Hematopoietic multipotent progenitor cell treated with erythropoietin and hydrocortisone succinate and interleukin-3 and kit ligand, for 4 days (in vitro differentiated cells): ENCODE data around the gene SUMO4.

Experiments
- DNase-seq: peaks from one replicate; pipeline ENCODE4 v3.0.0-alpha.2; 2015

The SUMO4 gene

DNA sequence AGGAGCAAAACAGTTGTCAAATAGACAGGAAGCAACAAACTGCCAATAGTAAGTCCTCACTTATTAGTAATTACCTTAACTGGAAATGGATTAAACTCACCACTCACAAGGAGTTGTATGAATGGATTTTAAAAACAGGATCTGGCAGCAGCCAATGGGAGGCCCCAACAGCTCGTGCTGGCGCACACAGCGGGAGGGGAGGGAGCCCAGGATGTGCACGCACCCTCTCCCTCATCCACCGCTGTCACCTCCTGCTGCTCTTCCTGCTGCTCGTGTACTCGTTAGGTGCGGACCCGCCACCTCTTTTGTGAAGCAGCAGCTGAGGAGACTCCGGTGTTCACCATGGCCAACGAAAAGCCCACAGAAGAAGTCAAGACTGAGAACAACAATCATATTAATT lies at the start of gene SUMO4:
TSS of gene SUMO4 (plus strand) at position 213 of the 400 bp plus-strand sequence. CDS start at position 343, 130 bp downstream.
- no peak for DNase-seq

DNA sequence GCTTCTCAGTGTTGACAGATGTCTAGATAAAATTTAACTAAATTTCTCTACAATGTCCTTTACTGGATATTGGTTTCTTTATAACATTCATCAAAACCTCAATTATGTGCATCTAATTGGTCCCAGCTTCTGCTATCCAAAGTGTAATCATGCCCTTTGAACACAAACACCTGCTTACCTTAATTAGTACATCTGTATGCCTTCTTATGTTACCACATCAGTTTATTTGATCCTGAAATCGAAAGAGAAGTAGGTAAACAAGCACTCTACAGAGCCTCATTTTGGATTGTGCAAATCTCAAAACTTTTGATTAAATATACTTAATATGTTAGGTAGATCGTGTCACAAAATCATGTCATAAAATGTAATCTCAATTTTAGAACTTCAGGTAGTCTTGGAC lies 46.1 kb upstream of the SUMO4 start:
- DNase-seq: no peak

DNA sequence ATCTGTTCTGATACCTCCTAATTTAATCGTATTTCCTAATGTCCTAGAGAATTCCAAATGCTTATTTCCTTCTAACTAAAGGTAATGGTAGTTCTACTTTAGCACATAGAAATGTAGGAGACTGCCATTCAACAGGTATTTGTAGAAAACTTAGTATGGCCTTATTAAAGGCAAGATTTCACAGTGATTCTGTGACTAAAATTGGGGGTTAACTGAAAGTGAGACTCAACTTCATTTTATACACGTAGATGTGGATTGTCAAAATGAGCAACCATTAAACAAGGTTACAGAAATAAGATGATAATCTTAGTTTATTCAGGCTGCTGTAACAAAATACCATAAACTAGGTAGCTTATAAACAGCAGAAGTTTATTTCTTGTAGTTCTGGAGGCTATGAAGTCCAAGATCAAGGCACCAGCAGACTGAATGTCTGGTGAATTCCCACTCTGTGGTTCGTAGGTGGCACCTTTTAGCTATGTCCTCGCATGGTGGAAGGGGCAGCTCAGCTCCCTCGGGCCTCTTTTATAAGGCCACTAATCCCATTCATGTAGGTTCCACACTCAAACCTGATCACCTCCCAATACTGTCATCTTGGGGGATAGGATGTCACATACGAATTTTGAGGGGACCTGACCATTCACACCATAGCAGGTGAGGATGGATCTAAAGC lies 43.8 kb upstream of the SUMO4 start:
- DNase-seq: no peak

DNA sequence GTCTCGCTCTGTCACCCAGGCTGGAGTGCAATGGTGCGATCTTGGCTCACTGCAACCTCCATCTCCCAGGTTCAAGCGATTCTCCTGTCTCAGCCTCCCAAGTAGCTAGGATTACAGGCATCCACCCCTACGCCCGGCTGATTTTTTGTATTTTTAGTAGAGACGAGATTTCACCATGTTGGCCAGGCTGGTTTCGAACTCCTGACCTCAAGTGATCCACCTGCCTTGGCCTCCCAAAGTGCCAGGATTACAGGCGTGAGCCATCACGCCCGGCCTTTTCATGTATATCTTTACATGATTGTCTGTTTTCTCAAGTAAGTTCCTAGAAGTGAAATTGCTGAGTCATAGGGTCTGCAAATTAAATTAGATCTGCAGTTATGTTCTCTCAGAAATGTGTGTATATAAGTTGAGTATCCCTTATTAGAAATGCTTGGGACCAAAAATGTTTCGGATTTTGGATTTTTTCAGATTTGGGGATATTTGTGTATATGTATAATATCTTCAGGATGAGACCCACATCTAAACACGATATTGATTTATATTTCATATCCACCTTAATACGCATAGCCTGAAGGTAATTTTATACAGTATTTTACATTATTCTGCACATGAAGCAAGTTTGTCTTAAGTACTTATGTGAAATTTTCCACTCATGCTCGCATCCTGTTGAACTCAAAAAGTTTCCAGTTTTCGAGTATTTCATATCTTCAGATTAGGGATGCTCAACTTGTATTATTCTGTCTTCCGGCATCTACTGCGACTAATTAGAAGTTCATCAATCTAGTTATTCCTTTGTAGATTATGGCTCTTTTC lies 42.1 kb upstream of the SUMO4 start:
- DNase-seq: peak; percentile 75

DNA sequence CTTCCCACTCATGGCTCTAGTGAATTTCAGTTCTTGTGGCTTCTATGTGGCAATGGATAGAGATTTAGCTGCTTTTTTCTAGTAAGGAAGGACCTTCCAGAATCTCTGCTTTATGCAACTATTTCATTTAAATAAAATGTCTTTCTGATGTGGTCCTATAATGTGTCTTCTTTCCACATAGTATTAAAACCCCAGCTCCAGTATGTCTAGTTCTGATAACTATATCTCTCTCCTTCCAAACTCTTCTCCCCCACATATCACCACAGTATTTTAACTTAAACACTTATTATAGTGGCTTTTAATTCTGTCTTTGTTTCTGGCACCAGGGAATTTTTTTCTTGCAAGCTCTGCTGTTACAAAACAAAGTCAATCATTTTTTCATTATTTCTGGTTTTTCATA lies 40.6 kb upstream of the SUMO4 start:
- DNase-seq: peak; percentile 71

DNA sequence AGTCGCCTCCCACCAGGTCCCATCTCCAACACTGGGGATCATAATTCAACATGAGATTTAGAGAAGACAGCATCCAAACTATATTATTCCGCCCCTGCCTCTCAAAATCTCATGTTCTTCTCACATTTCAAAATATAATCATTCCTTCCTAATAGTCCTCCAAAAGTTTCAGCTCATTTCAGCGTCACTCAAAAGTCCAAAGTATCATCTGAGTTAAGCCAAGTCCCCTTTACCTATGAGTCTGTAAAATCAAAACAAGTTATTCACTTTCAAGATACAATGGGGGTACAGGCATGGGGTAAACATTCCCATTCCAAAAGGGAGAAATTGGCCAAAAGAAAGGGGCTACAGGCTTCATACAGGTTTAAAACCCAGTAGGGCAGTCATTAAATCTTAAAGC lies 39.5 kb upstream of the SUMO4 start:
- DNase-seq: no peak

DNA sequence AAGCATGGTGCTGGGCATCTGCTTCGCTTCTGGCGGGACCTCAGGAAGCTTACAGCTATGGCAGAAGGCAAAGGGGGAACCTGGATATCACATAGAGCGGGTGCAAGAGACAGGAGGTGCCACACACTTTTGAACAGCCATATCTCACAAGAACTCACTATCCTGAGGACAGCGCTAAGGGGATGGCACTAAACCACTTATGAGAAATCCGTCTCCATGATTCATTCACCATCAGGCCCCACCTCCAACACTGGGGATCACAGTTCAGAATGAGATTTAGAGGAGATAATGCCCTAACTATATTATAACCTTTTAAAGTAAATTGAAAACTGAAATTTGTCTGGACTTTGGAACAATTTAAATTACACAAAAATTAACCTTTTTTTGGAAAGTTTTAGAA lies 37.8 kb upstream of the SUMO4 start:
- DNase-seq: no peak

DNA sequence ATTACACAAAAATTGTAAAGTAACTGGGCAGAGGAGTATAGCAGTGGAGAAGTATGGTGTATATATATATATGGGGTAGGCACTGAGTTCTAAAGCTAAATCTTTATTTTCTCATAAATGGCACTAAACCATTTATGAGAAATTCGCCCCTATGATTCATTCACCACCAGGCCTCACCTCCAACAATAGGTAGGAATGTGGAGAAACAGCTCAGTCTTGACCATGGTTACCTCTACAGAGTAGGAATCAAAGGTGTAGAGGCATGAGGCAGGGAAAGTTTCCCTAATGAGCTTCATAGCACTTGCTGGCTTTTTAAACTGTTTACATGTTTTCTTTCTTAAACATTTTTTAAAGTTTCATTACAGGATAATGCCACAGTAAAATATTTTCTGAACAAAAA lies 36.9 kb upstream of the SUMO4 start:
- DNase-seq: no peak

DNA sequence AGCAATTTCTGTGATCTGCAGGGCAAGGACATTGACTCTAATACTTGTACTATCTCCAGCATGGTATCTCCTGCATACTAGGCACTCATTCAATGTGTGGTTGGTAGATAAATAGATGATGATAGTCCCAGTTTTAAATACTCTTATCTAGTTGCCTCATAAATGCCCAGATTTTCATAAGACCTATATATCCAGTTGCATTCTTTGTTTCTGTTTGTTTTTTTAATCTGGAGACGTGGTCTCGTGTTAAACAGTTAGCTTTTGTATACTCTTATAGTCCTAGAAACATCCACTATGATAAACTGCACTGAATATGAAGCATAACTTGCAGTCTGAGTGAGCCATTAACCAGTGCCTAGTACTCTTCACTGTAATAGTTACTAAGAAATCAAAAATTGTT lies 35.5 kb upstream of the SUMO4 start:
- peak; percentile 76 for DNase-seq

DNA sequence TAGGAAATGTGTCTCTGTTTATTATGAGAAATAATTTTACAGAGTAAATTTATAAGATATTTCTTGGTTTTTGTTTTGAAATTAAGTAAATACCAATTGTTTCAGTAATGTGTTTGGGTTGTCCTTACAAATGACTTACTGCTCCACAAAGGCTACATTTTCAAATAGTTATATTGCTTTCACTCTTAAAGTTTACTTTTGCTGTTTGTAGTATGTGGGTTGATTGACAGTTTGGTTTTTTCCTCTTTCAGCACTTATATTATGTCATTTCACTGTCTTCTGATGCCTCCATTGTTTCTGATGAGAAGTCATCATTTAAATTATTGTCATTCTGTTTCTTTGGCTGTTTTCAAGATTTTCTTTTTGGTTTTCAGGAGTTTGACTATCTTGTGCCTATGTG lies 34.9 kb upstream of the SUMO4 start:
- DNase-seq: no peak

DNA sequence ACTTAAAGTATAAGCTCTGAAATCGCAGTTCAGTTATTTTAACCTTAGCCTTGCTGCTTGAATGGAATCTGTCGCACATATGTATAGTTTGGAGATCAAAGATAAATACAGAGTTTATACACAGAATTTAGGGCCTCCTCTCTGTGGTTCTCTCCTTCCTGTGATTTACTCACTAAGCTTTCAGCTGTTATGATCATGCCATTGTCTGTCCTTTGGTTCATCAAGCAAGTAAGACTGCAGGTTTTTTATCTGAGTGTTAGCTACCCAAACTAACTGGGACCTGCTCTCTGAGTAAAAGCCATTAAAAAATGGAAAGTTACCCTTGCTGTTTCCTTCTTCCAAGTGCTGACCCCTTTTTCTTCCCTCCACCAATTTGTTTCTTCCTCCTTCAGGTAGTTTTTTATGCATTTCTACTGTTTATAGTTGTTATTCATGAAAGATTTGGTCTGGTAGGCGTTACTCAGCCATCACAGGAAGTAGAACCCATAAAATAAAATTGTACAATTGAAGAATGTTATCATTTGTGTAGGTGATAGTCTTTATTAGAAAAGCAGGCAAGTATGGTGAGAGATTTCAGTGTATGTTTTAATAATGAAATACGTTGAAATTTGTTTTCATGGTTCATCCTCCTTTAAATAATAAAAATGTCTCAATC lies 33.7 kb upstream of the SUMO4 start:
- DNase-seq: peak; percentile 33

DNA sequence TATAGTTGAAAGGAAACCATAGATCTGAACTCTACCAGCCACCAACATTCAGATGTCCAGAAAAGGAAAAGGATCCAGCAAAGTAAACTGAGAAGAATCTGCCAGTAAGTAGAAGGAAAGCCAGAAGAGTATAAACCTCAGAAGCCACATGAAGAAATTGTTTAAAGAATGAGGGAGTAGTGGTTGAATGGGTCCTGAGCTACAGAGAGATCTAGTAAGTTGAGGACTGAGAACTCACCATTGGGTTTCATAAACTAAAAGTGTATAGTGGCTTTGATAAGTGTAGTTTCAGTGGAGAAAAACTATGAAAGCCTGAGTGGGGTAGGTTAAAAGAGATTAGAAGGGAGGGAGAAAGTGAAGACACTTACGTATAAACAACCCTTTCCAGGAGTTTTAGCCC lies 32.0 kb upstream of the SUMO4 start:
- no peak for DNase-seq

DNA sequence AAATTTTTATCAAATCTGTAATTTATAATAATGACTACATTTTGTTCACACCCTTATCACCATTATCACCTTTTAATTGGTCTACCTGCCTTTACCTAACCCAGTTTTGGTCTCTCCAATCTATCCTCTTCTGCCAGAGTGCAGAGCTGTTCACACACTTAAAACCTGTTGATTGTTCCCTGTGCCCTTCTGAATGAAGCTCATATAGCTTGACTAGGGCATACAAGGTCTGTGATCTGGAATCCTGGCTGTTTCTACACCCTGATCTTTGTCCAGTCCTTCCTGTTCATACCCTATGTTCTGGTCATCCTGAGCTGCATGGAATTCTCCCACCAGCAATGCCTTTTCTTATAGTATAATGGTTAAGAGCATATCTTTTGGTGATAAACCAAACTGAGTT lies 28.9 kb upstream of the SUMO4 start:
- no peak for DNase-seq

DNA sequence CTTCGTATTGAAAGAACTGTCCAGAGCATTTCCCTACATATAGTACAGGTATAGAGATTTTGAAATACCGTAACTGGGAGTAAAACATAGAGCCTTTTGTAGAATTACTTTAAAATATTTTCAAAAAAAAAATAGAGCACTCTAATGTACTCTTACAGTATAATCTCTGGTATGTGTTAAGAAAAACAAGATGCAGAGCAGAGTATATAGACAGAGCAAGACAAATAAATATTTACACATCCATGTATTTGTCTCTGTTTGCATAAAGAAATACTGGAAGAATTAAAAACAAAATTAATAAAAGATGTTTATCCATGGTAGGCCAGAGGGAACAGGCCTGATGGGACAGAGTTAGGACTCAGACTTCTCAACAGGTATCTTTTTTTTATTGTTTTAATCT lies 28.0 kb upstream of the SUMO4 start:
- no peak for DNase-seq

DNA sequence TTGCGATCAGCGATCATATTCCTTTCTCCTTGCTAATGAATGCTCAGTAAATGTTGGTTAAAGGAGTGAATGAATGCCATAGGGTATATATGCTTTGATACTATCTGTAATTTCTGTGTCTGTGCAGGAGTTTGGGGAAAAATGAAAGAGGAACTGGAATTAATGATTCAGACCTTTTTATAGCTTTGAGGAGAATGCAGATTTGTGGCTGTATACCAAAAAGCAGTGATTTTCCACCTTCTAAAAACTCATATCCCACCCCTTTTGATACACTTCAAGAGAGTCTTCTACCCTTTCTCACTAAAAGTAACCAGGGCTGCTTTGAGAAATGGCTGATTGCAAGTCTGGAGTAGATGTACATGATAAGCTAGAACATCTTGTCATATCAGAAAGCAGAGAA lies 26.6 kb upstream of the SUMO4 start:
- no peak for DNase-seq

DNA sequence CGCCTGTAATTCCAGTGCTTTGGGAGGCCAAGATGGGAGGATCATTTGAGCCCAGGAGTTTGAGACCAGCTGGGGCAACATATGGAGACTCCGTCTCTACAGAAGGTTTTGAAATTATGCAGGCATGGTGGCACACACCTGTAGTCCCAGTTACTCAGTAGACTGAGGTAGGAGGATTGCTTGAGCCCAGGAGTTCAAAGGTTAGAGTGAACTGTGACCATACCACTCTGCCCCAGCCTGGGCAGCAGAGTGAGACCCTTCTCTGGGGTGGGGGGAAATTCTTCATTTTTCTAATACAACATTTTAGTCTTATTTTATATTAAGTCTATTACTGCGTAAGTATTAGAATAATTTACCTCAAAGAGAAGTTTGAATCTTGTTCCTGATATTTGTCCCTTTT lies 20.1 kb upstream of the SUMO4 start:
- no peak for DNase-seq

DNA sequence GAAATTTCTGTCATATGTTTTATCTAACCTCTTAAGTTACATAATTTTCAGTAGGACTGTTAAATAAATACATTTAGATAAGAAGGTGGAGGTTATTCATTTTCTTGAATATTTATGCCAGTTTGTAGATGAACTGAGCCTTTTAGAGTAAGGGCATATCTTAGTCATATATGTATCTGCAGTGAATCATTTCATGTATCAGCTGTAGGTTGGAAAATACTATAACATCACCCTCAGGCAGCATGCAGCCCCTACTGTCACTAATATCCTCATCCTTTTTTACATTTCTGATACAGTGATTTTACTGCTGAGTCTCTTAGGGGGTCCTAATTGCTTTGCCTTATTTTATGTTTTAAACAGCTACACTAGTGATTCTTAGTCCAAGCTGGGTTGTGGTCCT lies 19.5 kb upstream of the SUMO4 start:
- no peak for DNase-seq

DNA sequence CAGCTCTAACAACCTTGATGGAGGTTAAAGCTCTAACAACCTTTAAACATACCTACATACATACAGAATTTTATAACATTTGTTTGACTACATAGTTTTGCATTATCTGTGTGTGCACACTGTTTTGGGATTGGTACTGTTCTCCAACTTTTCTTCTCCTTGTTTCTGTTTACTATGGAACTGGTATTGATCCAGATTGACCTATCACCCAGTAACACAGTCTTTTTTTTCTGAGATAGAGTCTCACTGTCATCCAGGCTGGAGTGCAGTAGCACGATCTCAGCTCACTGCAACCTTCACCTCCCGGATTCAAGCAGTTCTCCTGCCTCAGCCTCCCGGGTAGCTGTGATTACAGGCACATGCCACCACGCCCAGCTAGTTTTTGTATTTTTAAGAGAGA lies 16.7 kb upstream of the SUMO4 start:
- no peak for DNase-seq

DNA sequence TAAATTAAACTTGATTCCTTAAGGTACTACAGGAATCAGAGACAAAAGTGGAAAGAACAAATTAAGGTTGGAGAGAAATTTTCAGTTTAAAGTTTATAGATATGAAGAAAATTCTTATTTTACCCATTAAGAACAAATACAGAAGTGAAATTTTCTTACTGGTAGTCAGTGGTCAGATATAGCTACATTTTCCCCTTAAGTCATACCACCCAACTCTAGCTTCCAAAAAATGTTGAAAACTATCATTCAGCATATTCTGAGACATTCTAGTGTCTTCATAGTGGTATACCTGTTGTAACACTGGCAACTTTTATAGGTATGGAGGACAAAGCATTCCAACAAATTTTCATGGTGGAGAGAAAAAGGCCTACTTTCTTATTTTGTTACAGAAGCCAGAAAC lies 15.6 kb upstream of the SUMO4 start:
- no peak for DNase-seq

DNA sequence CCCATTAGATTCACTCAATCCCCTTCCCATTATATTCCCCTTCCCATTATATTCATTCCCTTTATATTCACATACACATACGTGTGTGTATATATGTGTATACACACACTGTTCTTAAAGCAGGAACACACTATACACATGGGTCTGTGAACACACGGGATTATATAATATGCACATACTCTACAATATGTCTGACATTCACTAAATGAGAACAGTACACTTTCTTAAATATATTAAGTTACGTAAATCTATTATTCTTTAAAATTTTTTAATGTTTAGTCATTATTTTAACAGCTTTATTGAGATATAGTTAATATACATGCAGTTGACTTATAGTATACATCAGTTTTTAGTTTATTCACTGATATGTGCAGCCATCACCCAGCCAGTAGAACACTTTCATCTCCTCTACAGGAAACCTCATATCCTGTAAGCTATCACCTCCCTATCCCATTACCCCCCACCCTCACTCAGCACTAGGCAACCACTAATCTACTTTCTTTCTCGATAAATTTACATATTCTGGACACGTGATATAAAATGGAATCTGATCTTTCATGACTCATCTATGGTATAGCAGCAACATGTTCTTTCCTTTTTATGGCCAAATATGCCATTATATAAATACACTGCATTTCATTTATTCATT lies 13.9 kb upstream of the SUMO4 start:
- DNase-seq: no peak

DNA sequence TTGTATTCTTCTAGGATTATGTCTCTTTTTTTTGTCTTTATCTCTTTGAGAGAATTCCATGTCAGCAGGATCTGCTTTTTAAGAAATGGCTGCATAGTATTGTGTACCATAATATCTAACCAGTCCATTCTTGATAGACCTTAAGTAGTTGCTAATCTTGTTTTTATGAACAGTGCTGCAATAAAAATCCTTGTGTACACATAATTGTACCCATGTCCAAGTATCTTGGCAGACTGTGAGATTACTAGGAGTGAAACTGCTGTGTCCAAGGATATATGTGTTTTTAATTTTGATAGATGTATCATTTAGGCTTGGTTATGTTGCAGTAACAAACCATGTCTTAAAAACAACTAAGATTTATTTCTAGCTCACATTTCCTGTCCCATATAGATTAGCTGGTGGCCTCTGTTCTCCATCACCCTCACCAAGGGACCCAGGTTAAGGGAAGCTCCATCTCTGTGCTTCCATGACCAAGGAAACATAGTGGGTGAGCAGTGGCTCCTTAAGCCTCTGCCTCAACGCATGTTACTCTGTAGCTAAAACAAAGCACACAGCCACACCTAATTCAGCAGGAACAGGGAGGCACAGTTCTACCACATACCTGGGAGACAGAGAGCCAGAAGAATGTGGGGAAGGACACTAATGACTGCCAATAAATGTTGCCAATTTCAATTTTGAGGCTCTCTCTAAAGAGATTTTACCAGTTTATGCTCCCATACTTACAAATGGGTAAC lies 12.1 kb upstream of the SUMO4 start:
- DNase-seq: no peak

DNA sequence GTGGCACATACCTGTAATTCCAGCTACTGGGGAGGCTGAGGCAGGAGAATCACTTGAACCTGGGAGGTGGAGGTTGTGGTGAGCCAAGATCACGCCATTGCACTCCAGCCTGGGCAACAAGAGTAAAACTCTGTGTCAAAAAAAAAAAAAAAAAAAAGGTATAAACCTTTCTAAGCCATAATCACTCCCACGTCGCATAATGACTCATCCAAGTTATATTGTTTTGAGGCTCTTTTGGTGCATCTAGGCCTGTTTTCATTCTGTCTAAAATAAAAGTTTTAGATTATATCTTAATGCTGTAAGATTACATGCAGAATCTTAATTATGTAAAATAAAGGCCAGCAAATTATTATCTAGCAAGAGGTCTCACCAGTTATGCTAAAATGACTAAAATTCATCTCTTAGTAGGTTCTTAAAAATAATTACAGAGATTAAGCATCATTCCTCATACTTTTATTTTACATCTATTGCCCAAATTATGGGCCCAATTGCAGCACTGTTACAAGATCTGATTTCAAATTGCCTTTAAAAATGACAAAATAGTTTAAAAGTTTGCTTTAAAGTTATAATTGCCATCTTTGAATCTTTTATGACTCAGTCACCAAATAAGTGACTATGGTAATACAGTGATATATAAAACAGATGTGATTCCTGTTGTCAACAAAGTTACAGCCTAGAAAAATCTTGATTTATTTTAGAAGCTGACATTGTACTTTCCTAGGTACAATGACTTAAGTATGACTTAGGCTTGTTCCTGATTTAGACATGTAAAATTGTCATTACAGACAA lies 10.4 kb upstream of the SUMO4 start:
- no peak for DNase-seq
